Adrenal gland (tissue), 5 donors: ENCODE results near the gene SYT3.

Experiments
- POLR2A ChIP-seq, 2 donors: fragments of 450-650 bp; IDR thresholded peaks; one replicate each; pipeline ENCODE4 v1.6.1; 2017; ENCODE audit warnings: antibody characterized with exemption in 2 of 2, mild to moderate bottlenecking in 2 of 2, moderate library complexity in 1 of 2
- TF ChIP-seq, protein P1 (sequence below), 6 experiments: fragments of 450-650 bp in 4 of 6; fragments of 200-600 bp in 2 of 6; sonication (generic) in 1 of 6; IDR thresholded peaks; 1 replicate in 5 of 6; 2 replicates in 1 of 6; pipeline versions ENCODE4 v1.5.1 to v1.8.0; 2016 to 2021; ENCODE audit warnings: antibody characterized with exemption in 6 of 6, mild to moderate bottlenecking in 2 of 6, moderate library complexity in 1 of 6
- donor health status: DM: no; HTN: no; CAD: no.

GRCh38 chr19:50647879-50648615 lies 8.4 kb upstream of the SYT3 start:
- no peak for TF ChIP-seq POLR2A (IDR thresholded peaks at IDR 0.05)
- TF ChIP-seq, protein P1, sequence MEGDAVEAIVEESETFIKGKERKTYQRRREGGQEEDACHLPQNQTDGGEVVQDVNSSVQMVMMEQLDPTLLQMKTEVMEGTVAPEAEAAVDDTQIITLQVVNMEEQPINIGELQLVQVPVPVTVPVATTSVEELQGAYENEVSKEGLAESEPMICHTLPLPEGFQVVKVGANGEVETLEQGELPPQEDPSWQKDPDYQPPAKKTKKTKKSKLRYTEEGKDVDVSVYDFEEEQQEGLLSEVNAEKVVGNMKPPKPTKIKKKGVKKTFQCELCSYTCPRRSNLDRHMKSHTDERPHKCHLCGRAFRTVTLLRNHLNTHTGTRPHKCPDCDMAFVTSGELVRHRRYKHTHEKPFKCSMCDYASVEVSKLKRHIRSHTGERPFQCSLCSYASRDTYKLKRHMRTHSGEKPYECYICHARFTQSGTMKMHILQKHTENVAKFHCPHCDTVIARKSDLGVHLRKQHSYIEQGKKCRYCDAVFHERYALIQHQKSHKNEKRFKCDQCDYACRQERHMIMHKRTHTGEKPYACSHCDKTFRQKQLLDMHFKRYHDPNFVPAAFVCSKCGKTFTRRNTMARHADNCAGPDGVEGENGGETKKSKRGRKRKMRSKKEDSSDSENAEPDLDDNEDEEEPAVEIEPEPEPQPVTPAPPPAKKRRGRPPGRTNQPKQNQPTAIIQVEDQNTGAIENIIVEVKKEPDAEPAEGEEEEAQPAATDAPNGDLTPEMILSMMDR (IDR thresholded peaks at IDR 0.05), result no peak
